ENCODE results near the gene SDF4.

The SDF4 gene

GRCh38 chr1:1219341-1219740, 12.5 kb downstream of the SDF4 start:
- DNase-seq: no peak
- Histone ChIP-seq H3K9me3 (ENCODE audit: severe bottlenecking) (no peaks in the 10 kb centered on the region), H3K4me3 (ENCODE audit: low read depth, low read length) (no peak overlapping the region), H3K36me3 (peaks cover 54% of the 10 kb centered on the region), H3K27ac (no peak overlapping the region), H3K27me3 (ENCODE audit: insufficient read depth, low read depth, severe bottlenecking) (no peaks in the 10 kb centered on the region)
- no peak for TF ChIP-seq CTCF (IDR thresholded peaks at IDR 0.05; ENCODE audit: low read depth, low read length)

- Histone ChIP-seq H3K36me3 (peaks cover 54% of the 10 kb centered on the region), H3K9me3 (ENCODE audit: severe bottlenecking) (no peaks in the 10 kb centered on the region), H3K27me3 (ENCODE audit: insufficient read depth, low read depth, severe bottlenecking) (no peaks in the 10 kb centered on the region), H3K27ac (no peak overlapping the region), H3K4me3 (ENCODE audit: low read depth, low read length) (no peak overlapping the region)
- DNase-seq: no peak
- no peak for TF ChIP-seq CTCF (IDR thresholded peaks at IDR 0.05; ENCODE audit: low read depth, low read length)
Observed at GRCh38 chr1:1218524-1219200, 13.1 kb downstream of the SDF4 start.

- H3K9me3 ChIP-seq (ENCODE audit: severe bottlenecking): no peaks in the 10 kb centered on the region
- no peaks in the 10 kb centered on the region for H3K27me3 ChIP-seq (ENCODE audit: insufficient read depth, low read depth, severe bottlenecking)
- H3K4me3 ChIP-seq (ENCODE audit: low read depth, low read length): no peak overlapping the region
- no peak for TF ChIP-seq CTCF (IDR thresholded peaks at IDR 0.05; ENCODE audit: low read depth, low read length)
- H3K27ac ChIP-seq: no peak overlapping the region
- DNase-seq: no peak
- H3K36me3 ChIP-seq: peaks cover 49% of the 10 kb centered on the region
Observed at GRCh38 chr1:1217621-1218523, 13.9 kb downstream of the SDF4 start.

- Histone ChIP-seq H3K27me3 (ENCODE audit: insufficient read depth, low read depth, severe bottlenecking) (no peaks in the 10 kb centered on the region), H3K4me3 (ENCODE audit: low read depth, low read length) (no peak overlapping the region), H3K27ac (no peak overlapping the region), H3K9me3 (ENCODE audit: severe bottlenecking) (no peaks in the 10 kb centered on the region), H3K36me3 (peaks cover 43% of the 10 kb centered on the region)
- no peak for TF ChIP-seq CTCF (IDR thresholded peaks at IDR 0.05; ENCODE audit: low read depth, low read length)
- no peak for DNase-seq
Observed at GRCh38 chr1:1216770-1217620, 14.8 kb downstream of the SDF4 start.

- Histone ChIP-seq H3K27me3 (ENCODE audit: insufficient read depth, low read depth, severe bottlenecking) (no peaks in the 10 kb centered on the region), H3K9me3 (ENCODE audit: severe bottlenecking) (no peaks in the 10 kb centered on the region), H3K4me3 (ENCODE audit: low read depth, low read length) (no peak overlapping the region), H3K27ac (no peak overlapping the region), H3K36me3 (peaks cover 34% of the 10 kb centered on the region)
- no peak for DNase-seq
- no peak for TF ChIP-seq CTCF (IDR thresholded peaks at IDR 0.05; ENCODE audit: low read depth, low read length)
Observed at GRCh38 chr1:1215881-1216605, 15.8 kb downstream of the SDF4 start.
